HG02642 (cell line): Measurements from ENCODE around the gene ATG7.
"Not testable (repeated sequence)": the region's sequence is repeated elsewhere in the genome, so short reads cannot be mapped to it uniquely, and the experiment has no call there.

Experiments used
- ATAC-seq: cut with Tn5 transposase; IDR thresholded peaks from one replicate; pipeline ENCODE4 v1.9.1; 2021; ENCODE audit warnings: mild to moderate bottlenecking; ENCODE audit not compliant: unreplicated experiment, poor library complexity

ATG7 gene

DNA sequence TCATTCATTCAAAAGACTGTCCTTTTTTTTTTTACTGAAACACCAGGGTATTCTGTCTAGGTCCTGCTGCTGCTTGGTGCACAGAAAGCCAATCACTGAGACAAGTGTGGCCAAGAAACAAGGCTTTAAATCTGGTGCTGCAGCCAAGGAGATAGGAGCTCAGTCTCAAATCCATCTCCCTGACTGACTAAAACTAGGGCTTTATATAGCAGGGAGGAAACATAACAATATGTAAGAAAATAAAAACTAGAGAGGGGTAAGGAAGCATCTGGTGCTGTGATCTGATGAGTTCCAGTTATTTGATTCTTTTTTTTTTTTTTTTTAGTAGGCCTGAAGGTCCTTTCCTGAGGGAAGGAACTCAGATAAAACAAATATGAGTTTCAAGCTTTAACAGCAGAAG lies 139.8 kb downstream of the ATG7 start:
- no peak for ATAC-seq

DNA sequence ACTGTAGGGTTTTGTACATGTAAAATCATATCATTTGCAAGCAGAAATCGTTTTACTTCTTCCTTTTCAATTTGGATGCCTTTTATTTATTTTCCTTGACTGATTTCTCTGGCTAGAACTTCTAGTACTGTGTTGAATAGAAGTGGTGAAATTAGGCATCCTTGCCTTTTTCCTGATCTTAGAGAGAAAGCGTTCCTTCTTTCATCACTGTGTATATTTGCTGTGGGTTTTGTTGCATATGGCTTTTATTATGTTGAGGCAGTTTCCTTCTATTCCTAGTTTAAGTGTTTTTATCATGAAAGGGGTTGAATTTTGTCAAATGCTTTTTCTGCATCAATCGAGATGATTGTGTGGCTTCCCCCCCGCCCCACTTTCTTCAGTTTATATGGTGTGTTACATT lies 140.9 kb downstream of the ATG7 start:
- no peak for ATAC-seq

DNA sequence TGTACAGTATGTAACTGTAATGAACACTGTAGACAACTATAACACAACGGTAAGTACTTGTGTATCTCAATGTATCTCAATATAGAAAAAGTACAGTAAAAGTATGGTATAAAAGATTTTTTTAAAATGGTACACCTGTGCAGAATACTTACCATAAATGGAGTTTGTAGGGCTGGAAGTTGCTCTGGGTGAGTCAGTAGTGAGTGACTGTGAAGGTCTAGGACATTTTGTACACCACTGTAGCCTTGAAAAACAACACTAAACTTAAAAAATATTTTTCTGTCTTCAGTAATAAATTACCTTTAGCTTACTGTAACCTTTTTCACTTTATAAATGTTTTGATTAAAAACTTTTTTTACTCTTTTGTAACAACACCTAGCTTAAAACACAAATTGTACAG lies 142.9 kb downstream of the ATG7 start:
- no peak for ATAC-seq

DNA sequence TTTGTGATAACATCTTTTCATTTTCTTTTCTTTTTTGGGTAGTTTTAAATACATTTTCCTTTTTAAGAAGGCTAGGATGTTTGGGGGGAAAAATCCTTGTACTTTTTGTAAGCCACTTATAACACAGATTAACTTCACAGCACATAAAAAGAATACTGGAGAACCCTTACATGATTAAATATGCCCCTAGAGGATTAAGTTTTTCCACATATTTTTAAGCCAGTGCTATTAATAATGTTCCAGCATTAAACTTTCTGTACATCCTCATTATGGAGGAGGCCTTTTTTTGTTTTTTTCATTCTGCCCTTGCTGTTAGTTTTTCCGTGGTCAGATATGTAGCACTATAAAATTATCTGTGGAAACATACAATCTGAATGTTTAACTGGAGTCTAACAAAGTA lies 147.9 kb downstream of the ATG7 start:
- no peak for ATAC-seq

DNA sequence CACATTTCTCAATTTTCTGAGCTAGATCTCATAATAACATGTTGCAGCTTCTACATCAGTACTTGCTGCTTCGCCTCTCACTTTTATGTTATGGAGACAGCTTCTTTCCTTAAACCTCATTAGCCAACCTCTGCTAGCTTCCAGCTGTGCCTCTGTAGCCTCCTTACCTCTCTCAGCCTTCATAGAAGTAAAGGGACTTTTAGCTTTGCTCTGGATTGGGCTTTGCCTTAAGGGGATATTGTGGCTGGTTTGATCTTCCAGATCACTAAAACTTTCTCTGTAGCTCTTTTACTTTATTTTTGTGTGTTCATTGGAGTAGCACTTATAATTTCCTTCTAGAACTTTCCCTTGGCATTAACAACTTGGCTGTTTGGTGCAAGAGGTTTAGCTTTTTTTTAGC lies 150.1 kb downstream of the ATG7 start:
- no peak for ATAC-seq

DNA sequence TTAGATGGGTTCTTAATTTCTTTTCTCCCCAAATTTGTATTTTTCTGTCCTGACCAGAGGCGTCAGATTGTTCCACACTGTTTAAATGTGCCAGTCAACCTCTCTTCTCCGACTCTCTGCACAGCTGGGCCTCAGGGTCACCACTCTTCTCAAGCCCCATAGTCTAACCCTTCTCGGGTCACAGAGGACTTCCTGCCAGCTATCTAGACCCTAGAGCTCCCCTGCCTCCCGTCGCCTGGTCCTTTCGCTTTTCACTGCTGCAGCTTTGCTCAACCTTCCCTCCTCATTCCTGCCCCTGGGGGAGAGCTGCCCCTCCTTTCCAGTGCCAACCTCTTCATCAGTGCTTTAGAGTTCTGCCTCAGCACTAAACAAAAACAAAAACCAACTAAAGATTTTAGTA lies 151.7 kb downstream of the ATG7 start:
- ATAC-seq: no peak

DNA sequence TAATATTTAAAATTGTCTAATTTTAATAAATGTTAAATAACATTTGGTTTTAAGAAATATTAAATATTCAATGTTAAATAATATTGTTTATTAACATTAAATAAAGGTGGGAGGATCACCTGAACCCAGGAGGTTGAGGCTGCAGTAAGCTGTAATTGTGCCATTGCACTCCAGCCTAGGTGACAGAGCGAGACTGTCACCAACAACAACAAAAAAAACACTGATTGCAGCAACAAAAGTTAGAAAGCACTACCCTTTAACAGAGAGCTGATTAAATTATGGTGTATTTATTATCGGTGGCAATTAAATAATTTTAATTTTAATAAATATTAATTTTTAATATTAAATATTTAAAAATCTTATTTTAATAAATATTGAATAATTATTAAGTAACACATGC lies 152.1 kb downstream of the ATG7 start:
- no peak for ATAC-seq

DNA sequence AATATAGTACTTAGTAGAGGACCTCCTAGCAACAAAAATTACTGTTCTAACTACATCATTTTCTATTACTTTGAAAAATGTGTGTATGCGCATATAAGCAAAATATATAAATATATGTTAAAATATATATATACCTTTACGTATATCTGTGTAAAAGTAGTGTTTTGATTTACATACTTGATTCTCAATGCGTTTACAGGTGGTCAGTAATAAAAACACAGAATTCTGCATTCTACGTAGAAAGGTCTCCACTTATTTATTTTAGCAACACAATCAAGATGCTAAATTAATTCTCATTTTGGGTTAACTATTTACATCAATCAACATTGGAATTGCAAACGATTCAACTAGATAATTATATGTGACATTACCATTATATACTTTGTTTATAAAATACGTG lies 158.0 kb downstream of the ATG7 start:
- no peak for ATAC-seq

DNA sequence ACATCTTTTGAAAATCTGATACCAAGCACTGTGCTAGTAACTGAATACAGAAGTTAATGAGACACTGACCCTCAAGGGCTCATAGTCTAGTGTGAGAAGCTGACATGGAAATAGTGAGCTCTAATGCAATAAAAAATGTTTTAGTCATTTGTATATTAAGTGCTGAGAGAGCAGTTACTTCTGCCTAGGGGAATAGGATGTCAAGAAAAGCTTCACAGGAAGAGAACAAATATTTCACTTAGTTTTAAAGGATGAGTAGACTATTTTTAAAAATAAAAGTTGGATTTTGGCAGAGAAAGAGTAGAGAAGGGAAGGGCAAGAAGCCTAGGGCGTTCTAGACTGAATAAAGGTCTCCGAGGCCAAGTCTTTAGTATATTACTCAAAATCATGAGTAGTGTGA lies 158.4 kb downstream of the ATG7 start:
- ATAC-seq: no peak

DNA sequence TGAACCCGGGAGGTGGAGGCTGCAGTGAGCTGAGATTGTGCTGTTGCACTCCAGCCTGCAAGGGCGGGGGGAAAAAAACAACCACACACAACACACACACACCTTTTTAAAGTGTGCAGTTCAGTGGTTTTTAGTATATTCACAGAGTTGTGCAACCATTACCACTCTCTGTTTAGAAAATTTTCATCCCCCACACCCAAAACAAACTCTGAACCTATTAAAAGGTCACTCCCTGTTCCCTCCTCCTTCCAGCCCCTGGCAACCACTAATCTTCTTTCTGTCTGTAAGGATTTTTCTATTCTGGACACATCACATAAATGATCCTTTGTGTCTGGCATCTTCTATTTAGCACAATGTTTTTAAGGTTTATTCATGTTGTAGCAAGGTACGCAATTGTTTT lies 159.1 kb downstream of the ATG7 start:
- no peak for ATAC-seq

DNA sequence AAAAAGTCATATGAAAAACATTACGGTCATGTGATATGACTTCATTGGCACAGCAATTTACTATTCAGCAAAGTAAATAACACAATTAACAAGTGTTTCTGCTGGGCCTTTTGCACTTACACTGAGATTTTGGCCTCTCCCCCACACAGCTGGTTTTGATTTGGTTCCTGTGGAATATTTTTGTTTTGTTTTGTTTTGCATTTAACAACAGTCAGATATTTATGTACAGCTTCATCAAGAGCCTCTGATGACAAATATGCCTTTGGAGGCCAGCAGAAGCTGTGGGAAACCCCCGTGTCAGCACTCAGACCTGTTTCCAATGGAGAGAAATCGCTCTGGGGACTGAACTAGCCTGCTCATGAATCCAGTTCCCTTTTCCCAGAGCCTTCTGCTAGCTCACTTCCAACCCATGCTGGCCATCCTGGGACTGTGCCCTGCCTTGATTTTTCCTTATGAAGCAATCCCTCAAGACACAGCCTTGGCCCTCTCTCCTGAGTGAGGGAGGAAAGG lies 161.9 kb downstream of the ATG7 start:
- no peak for ATAC-seq

DNA sequence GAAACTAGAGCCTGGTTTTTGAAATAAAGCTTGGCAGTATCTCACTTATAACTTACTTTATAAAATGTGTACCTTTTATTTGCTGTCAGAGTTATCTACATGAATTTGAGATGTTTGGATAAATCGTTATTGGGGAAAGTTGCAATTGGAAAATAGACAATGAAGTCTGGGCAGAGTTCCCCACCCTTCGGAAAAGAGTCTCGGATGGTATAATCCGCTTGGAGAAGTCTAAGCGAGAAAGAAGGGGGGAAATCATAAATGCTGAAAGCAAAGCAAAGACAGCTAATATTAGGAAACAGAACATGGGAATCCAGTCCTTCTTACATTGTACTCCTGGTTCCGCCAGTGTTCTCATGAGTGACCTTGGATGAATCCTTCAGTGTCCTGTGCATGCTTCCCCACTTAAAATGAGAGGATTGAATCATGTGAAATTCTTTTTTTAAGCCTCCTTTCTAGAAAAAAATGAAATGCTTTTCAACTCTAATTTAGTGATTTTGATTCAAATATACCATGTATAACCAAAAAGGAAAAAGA lies 162.4 kb downstream of the ATG7 start:
- ATAC-seq: no peak

DNA sequence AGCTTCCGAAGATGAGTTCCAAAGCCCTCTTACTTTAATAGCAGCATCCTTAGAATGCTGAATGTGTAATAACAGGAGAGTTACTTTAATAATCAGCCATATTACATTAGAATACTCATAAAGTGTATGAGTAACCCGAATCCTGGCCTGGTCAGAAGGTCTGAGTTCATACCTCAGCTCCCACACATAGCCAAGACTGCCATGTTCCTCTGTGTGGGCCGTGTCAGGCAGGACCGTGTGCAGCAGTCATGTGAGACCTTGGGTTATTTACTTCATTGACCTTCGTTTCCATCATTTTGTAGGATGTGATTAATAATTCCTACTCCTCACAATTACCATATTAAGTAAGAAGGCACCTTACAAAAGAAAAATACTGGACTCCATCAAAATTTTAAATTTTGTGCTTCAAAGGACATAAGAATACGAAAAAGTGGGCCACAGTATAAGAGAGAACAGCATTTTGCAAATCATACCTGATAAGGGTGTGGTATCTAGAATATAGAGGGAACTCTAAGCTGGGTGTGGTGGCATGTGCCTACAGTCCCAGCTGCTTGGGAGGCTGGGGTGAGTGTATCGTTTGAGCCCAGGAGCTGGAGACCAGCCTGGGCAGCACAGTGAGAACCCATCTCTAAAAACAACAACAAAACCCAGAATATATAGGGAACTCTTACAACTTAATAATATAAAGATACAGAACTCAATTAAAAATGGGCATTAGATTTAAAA lies 163.4 kb downstream of the ATG7 start:
- ATAC-seq: no peak

DNA sequence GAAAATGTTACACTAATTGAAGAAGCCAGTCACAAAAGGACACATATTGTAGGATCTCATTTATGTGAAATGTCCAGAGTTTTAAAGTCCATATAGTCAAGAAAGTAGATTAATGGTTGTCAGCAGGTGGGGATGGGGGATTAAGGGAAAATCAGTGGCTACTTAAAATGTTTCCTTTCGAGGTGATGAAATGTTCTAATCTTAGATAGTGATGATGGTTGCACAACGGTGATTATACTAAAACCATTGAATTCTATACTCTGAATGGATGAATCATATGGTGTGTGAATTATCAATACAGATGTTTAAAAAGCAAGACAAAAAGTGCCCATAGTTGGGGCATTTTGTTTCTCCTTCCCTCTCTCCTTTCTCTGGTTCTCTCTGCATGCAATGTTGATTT lies 164.6 kb downstream of the ATG7 start:
- no peak for ATAC-seq

DNA sequence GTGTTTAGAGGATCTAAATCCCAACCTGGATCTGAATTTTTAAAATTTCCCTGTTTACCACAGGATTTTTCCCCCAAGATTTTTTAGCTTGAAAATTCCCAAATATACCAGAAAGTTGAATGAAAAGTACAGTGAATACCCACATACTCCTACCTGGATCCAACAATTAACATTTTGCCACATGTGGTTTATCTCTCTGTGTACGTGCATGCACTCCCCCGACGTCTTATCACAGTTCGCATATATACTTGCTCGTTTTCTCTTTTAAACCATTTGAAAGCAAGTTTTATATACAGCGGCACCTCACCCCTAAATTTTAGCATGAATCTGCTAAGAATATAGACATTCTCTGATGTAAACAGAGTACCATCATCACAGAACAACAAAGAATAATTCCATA lies 165.3 kb downstream of the ATG7 start:
- ATAC-seq: no peak

DNA sequence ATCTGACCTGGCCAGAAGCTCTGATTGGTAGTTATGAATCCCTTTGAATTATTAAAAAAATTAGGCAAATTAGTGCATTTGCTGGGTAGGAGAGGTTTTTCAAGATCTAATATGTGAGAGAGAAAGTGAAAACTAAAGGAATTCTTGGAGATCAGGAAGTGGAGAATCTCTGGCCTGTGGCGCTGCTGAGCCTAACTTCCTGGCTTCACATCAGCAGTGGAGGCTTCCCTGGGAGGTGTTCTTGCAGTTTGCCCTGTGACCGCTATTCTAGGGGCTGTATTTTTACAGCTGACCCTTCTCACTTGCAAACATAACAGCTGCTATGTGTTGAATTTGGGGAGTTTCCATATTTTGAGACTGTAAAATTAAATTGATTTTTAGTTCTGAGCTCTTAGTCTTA lies 166.4 kb downstream of the ATG7 start:
- ATAC-seq: no peak

DNA sequence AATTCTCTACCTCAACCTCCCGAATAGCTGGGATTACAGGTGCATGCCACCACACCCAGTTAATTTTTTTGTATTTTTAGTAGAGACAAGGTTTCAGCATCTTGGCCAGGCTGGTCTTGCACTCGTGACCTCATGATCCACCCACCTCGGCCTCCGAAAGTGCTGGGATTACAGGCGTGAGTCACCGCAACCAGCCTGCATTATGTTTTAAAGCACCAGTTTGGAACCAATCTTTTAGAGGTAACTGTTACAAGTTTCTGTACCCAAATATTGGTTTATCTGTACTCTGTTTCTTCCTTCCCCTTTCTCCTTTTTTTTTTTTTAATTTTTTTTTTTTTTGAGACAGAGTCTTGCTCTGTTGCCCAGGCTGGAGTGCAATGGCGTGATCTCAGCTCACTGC lies 169.1 kb downstream of the ATG7 start:
- ATAC-seq: not testable (repeated sequence)

DNA sequence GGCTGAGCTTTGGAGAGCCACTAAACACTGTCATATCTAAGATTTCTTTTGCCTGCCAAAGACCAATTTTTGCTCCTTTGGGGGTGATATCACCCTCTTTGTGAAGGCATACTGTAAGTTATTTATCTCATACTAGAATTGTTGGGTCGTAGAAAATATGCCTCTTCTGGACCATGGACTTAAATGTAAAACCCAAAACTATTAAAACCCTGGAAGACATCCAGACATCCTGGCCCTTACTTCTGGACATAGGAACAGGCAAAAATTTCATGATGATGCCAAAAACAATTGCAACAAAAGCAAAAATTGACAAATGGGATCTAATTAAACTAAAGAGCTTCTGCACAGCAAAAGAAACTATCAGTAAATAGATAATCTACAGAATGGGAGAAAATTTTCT lies 172.2 kb downstream of the ATG7 start:
- no peak for ATAC-seq

DNA sequence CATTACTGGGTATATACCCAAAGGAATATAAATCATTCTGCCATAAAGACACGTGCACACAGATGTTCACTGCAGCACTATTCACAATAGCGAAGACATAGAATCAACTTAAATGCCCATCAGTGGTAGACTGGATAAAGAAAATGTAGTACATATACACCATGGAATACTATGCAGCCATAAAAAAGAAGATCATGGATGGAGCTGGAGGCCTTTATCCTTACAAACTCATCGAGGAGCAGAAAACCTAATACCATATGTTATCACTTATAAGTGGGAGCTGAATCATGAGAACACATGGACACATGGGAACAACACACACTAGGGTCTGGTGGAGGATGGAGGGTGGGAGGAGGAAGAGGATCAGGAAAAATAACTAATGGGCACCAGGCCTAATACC lies 173.0 kb downstream of the ATG7 start:
- not testable (repeated sequence) for ATAC-seq

DNA sequence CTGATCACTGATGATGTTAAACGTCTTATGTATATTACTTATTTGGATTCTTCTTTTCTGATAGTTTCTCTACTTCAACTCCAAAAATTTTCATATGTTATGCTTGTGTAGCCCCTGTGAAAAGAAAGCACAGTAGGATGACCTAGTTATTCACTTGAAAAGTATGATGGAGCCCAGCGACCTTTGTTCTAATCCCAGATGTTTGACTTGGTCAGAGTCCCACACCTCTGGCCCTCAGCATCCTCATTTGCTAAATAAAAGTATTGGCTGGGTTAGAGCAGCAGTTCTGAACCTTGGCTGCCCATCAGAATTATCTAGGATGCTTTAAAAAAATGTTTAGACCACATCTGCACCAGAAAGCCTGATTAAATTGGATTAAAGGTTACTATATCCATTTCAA lies 173.7 kb downstream of the ATG7 start:
- no peak for ATAC-seq

DNA sequence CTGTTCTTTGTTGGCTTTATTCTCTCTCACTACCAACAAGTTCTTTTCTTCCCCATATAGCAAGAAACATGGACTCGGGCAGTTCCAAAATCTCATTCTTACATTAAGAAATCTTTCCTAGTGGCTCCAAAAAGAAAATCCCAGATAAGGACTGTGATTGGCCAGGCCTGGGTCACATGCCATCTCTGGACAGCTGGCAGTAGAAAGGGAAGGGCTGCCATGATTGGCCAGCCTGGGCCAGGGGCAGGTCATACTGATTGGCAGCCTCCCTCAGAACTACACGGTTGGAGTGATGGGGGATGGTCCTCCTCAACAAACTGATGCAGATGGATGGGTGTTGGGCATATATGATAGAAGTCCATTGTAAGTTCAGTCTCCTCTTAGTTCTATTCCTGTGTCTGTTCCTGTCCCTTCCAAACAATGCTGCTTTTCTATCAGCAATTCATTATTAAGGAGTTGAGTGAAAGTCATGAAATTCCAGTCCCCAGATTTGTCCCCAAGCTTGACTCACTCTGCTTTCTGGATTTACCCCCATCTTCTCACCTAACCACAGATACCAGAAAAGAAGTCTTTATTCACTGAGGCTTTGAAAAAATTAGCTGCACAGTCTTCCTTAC lies 175.5 kb downstream of the ATG7 start:
- no peak for ATAC-seq

DNA sequence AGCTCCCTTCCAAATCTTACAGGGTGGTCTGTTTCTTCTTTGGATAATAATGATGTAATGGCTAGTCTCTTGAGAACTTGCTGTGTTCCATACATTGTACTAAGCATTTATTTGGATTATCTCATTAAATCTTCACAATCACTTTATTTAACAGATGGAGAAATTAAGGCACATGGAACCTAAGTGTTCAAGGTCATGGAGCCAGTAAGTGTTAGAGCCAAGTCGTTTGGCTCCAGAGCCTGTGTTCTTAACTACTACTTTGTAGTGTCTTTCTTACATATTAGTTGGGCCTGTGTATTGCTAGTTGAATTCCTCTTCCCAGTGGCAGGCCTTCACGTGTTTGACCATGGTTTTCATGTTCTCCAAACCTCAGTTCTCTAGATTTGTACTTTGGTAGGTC lies 177.8 kb downstream of the ATG7 start:
- ATAC-seq: no peak
